ENCODE measurements around the gene KIFC3. TPM values are rescaled to one million over a fixed set of nuclear protein-coding genes. Genes with fewer than 3 reads are reported as not detected.
A peak's percentile ranks its signal among the peaks of the same experiment; 100 is the strongest.

Gene KIFC3
- total RNA-seq, 4 donors from 2014 or later = 3.2 to 44.2 (median 17.4) TPM

DNA sequence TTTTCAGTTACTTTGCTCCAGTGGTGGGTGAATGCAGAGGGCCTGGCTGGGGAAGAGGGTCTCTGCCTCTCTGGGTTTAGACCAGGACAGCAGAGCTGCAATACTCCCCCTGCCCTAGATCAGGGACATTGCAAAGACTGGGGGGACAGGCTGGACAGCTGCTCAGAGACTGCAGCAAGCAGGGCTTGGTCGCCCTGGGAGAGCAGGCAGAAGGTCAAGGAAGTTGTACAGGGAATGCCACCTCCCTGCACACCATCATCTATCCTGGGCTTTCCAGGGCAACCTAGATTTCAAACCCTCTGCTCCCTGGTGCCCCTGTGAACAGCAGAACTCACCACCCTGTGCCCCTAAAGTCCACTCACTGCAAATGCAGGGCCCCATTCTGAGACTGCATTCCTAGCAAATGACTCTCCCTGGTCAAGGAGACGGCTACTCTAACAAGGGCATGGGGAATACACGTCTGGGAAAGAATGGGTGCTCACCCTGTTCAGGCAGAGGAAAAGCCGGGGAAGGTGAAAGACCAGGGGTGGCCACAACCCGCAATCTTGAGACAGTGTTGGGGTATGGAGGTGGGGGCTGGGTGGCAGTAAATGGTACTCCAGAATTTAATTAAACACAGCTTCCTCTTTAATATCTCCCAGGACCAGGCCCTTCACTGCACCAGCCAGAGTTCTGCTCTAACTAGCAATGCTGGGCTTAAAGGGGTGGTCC, 1.0 kb downstream of the KIFC3 start:
- no peaks in the 10 kb centered on the region for H3K36me3 ChIP-seq
- H3K4me3 ChIP-seq = peak overlapping the region; percentile 49 to 66
- H3K27me3 ChIP-seq = no peaks in the 10 kb centered on the region
- TF ChIP-seq, protein P1, sequence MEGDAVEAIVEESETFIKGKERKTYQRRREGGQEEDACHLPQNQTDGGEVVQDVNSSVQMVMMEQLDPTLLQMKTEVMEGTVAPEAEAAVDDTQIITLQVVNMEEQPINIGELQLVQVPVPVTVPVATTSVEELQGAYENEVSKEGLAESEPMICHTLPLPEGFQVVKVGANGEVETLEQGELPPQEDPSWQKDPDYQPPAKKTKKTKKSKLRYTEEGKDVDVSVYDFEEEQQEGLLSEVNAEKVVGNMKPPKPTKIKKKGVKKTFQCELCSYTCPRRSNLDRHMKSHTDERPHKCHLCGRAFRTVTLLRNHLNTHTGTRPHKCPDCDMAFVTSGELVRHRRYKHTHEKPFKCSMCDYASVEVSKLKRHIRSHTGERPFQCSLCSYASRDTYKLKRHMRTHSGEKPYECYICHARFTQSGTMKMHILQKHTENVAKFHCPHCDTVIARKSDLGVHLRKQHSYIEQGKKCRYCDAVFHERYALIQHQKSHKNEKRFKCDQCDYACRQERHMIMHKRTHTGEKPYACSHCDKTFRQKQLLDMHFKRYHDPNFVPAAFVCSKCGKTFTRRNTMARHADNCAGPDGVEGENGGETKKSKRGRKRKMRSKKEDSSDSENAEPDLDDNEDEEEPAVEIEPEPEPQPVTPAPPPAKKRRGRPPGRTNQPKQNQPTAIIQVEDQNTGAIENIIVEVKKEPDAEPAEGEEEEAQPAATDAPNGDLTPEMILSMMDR (IDR thresholded peaks at IDR 0.05) = no peak
- no peak for TF ChIP-seq POLR2A (IDR thresholded peaks at IDR 0.05)
- intact Hi-C loops (cut with DNase I; ENCODE audit: low total_unique reads) = no loop called here
- peaks cover 0 to 23% of the 10 kb centered on the region in 2 donors for H3K4me1 ChIP-seq
- no peak for DNase-seq
- H3K27ac ChIP-seq = peak overlapping the region; percentile 91 to 93
- no peaks in the 10 kb centered on the region for H3K9me3 ChIP-seq

GRCh38 chr16:57800200-57801097, 1.8 kb downstream of the KIFC3 start:
- intact Hi-C loops (cut with DNase I; ENCODE audit: low total_unique reads) = no loop called here
- Histone ChIP-seq H3K27me3 (no peaks in the 10 kb centered on the region), H3K36me3 (no peaks in the 10 kb centered on the region), H3K9me3 (no peaks in the 10 kb centered on the region), H3K27ac (peak overlapping the region; percentile 12 to 91), H3K4me1 (peaks cover 0 to 23% of the 10 kb centered on the region in 2 donors), H3K4me3 (no peak overlapping the region)
- DNase-seq = no peak
- TF ChIP-seq POLR2A (IDR thresholded peaks at IDR 0.05) = no peak
- TF ChIP-seq, protein P1 (IDR thresholded peaks at IDR 0.05) = no peak

GRCh38 chr16:57799600-57800199, 2.6 kb downstream of the KIFC3 start:
- Histone ChIP-seq H3K4me1 (peaks cover 0 to 23% of the 10 kb centered on the region in 2 donors), H3K4me3 (no peak overlapping the region), H3K27ac (peak overlapping the region in 1 of 2 donors; percentile 91), H3K36me3 (no peaks in the 10 kb centered on the region), H3K27me3 (no peaks in the 10 kb centered on the region), H3K9me3 (no peaks in the 10 kb centered on the region)
- intact Hi-C loops (cut with DNase I; ENCODE audit: low total_unique reads) = no loop called here
- no peak for DNase-seq
- TF ChIP-seq POLR2A (IDR thresholded peaks at IDR 0.05) = no peak
- TF ChIP-seq, protein P1 (IDR thresholded peaks at IDR 0.05) = no peak

- Histone ChIP-seq H3K27me3 (no peaks in the 10 kb centered on the region), H3K9me3 (no peaks in the 10 kb centered on the region), H3K36me3 (no peaks in the 10 kb centered on the region), H3K4me1 (peaks cover 0 to 23% of the 10 kb centered on the region in 2 donors), H3K27ac (no peak overlapping the region), H3K4me3 (no peak overlapping the region)
- no peak for TF ChIP-seq POLR2A (IDR thresholded peaks at IDR 0.05)
- TF ChIP-seq, protein P1 (IDR thresholded peaks at IDR 0.05) = no peak
- intact Hi-C loops (cut with DNase I; ENCODE audit: low total_unique reads) = no loop called here
- no peak for DNase-seq
These were observed 3.2 kb downstream of the KIFC3 start for GRCh38 chr16:57798953-57799599.

All from uterus (tissue), 4 donors.